A673 (cell line): Measurements from ENCODE around the gene CA5A. TPM values are rescaled to one million over a fixed set of nuclear protein-coding genes. Genes with fewer than 3 reads are reported as not detected.
"Not testable (repeated sequence)": the region's sequence is repeated elsewhere in the genome, so short reads cannot be mapped to it uniquely, and the experiment has no call there.

ENCODE experiments used
- BruUV-seq: library from RNA; stranded (reverse); fragments of 400-500 nt; replicated peaks from 2 replicates; lab custom pipeline; 2021; lab: Mats Ljungman, UMichigan
- CTCF ChIA-PET: fragments of 300-600 bp; sonication (Branson Sonifier 250); formaldehyde crosslinking; loops from one replicate; lab custom pipeline; 2022; ENCODE audit warnings: antibody characterized with exemption; lab: Charles Lee
- POLR2A ChIA-PET: fragments of 300-600 bp; sonication (Branson Sonifier 250); formaldehyde crosslinking; loops from one replicate; lab custom pipeline; 2022; ENCODE audit warnings: antibody characterized with exemption; ENCODE audit not compliant: low non-redundant PET; lab: Charles Lee
- DNase-seq: peaks from one replicate; pipeline ENCODE4 v3.0.0-alpha.2; 2015; ENCODE audit warnings: low spot score
- H3K27ac ChIP-seq: fragments of 200-600 bp; sonication (generic); 2 replicates; pipeline ENCODE4 v1.5.1; 2016; ENCODE audit warnings: mixed run types, low read depth, mild to moderate bottlenecking, mixed read lengths, antibody characterized with exemption, low read length; ENCODE audit not compliant: poor library complexity, severe bottlenecking
- H3K27me3 ChIP-seq: fragments of 200-600 bp; sonication (generic); replicated peaks from 2 replicates; pipeline ENCODE4 v1.6.1; 2017; ENCODE audit warnings: mixed run types, low read depth, mild to moderate bottlenecking, mixed read lengths, antibody characterized with exemption, low read length; ENCODE audit not compliant: insufficient read depth, poor library complexity
- H3K36me3 ChIP-seq: fragments of 200-600 bp; sonication (generic); 2 replicates; pipeline ENCODE4 v1.6.1; 2016; ENCODE audit warnings: mixed run types, mild to moderate bottlenecking, mixed read lengths, antibody characterized with exemption, low read length; ENCODE audit not compliant: insufficient read depth, poor library complexity, severe bottlenecking
- H3K4me1 ChIP-seq: fragments of 200-600 bp; sonication (generic); 2 replicates; pipeline ENCODE4 v1.6.1; 2017; ENCODE audit warnings: mixed run types, mild to moderate bottlenecking, mixed read lengths, antibody characterized with exemption, low read length; ENCODE audit not compliant: insufficient read depth, poor library complexity, severe bottlenecking
- H3K4me3 ChIP-seq: fragments of 200-600 bp; sonication (generic); 2 replicates; pipeline ENCODE4 v1.5.1; 2016; ENCODE audit warnings: low read depth, mixed run types, mild to moderate bottlenecking, mixed read lengths, low read length; ENCODE audit not compliant: poor library complexity, severe bottlenecking
- H3K9me3 ChIP-seq: fragments of 200-600 bp; sonication (generic); 2 replicates; pipeline ENCODE4 v1.6.1; 2016; ENCODE audit warnings: mixed run types, low read depth, mild to moderate bottlenecking, mixed read lengths, antibody characterized with exemption, low read length; ENCODE audit not compliant: poor library complexity, severe bottlenecking
- EZH2 ChIP-seq: fragments of 200-600 bp; sonication (generic); IDR thresholded peaks from 2 replicates; pipeline ENCODE4 v1.6.1; 2017; ENCODE audit warnings: borderline replicate concordance, low read depth, mild to moderate bottlenecking, mixed read lengths, antibody characterized with exemption, low read length; ENCODE audit not compliant: poor library complexity, severe bottlenecking
- intact Hi-C: fragments of 100-400 bp; cut with micrococcal nuclease; formaldehyde crosslinking; loops from one replicate; pipeline ENCODE4 v1.10.0; 2022; ENCODE audit not compliant: unreplicated experiment
- total RNA-seq: library from RNA; stranded (reverse); gene quantifications from 2 replicates; pipeline ENCODE4 v1.2.3, GENCODE V29; 2021
- TF ChIP-seq, protein P1 (sequence below): fragments of 300-800, 200-600 bp; sonication (generic); conservative IDR thresholded peaks from 2 replicates; pipeline ENCODE4 v1.5.1; 2017; ENCODE audit warnings: low read depth, mild to moderate bottlenecking, antibody characterized with exemption, low read length, moderate library complexity, mixed read lengths

The CA5A gene
- total RNA-seq, 1 experiment from 2014 or later = not detected

DNA sequence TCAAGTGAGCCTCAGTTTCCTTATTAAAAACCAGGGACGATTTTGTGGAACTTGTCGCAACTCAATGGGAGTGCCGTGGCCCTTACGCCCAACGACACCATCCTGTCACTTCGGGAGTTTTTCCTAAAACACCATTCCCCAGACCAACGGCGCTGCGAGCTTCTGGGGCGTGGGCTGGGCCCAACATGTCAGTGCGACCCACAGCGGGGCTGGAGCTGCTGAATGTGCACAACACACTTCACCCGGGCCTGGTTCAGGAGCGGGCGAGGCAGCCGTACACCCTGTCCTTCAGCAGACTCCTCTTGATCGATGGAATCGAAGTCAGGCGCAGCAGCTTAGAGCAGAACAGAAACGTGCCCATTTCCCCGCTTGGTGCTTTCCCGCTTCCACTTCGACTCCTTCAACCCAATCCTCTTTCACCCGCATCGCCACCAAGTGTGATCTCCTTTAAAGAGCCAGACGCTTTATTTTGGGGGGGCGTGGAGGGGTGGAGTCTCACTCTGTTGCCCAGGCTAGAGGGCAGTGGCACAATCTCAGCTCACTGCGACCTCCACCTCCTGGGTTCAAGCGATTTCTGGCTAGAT is 53.8 kb downstream of the CA5A start:
- no peaks in the 10 kb centered on the region for H3K27me3 ChIP-seq
- no peaks in the 10 kb centered on the region for H3K4me1 ChIP-seq
- no peak overlapping the region for H3K4me3 ChIP-seq
- no peaks in the 10 kb centered on the region for H3K9me3 ChIP-seq
- no TSS peak for BruUV-seq
- intact Hi-C loops = no loop called here
- H3K36me3 ChIP-seq = no peaks in the 10 kb centered on the region
- CTCF ChIA-PET = no interaction called here
- DNase-seq = no peak
- TF ChIP-seq, protein P1, sequence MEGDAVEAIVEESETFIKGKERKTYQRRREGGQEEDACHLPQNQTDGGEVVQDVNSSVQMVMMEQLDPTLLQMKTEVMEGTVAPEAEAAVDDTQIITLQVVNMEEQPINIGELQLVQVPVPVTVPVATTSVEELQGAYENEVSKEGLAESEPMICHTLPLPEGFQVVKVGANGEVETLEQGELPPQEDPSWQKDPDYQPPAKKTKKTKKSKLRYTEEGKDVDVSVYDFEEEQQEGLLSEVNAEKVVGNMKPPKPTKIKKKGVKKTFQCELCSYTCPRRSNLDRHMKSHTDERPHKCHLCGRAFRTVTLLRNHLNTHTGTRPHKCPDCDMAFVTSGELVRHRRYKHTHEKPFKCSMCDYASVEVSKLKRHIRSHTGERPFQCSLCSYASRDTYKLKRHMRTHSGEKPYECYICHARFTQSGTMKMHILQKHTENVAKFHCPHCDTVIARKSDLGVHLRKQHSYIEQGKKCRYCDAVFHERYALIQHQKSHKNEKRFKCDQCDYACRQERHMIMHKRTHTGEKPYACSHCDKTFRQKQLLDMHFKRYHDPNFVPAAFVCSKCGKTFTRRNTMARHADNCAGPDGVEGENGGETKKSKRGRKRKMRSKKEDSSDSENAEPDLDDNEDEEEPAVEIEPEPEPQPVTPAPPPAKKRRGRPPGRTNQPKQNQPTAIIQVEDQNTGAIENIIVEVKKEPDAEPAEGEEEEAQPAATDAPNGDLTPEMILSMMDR = no peak
- TF ChIP-seq EZH2 = no peak
- POLR2A ChIA-PET = interaction anchor here (0.6 kb wide), 1 partner anchor 55 kb away, joined by 3 read pairs; no protein-coding TSS in a partner anchor
- H3K27ac ChIP-seq = no peak overlapping the region

DNA sequence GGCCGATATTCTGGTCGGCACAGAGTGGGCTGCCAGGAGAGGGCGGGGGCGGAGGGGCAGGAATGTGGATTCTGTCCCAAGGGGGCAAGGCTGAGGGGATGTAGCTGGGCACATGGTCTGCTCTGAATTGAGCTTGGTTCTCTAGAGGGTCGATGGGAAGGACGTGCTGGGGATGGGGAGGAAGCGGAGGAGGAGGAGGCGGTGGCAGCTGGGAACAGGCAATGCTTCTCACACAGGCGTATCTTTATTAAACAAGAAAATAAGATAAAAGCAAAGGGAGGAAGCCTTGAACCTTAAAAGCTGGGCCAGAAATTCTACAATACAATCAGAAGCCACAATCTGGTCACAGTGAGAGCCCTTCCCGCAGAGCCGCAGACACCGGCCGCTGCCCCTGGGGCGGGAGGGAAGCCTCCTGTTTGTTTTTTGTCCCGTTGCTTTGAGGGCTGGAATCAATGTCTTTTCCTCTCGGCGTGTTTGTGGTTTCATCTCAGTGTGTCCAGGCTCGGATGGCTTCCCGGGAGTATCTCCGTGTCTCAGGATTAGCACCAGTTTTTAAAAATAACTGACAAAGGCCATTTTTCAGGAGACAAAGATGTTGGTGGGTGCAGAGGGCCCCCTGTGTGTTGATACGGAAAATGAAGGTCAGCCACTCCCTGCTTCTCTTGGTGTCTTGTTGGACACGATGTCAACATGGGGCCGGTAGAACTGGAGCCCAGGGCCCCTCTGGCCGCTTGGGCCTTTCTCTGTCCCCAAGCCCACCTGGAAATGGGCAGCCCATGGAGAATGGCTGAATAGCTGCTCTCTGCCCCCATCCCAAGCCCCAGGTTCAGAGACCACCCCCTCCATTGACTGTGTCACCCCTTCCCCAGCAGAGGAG is 54.8 kb downstream of the CA5A start:
- no peak for DNase-seq
- ChIA-PET POLR2A (no interaction called here), CTCF (no interaction called here)
- no TSS peak for BruUV-seq
- Histone ChIP-seq H3K36me3 (no peaks in the 10 kb centered on the region), H3K9me3 (no peaks in the 10 kb centered on the region), H3K27ac (no peak overlapping the region), H3K4me3 (no peak overlapping the region), H3K4me1 (no peaks in the 10 kb centered on the region), H3K27me3 (no peaks in the 10 kb centered on the region)
- intact Hi-C loops = no loop called here
- TF ChIP-seq, protein P1 = no peak
- TF ChIP-seq EZH2 = no peak

DNA sequence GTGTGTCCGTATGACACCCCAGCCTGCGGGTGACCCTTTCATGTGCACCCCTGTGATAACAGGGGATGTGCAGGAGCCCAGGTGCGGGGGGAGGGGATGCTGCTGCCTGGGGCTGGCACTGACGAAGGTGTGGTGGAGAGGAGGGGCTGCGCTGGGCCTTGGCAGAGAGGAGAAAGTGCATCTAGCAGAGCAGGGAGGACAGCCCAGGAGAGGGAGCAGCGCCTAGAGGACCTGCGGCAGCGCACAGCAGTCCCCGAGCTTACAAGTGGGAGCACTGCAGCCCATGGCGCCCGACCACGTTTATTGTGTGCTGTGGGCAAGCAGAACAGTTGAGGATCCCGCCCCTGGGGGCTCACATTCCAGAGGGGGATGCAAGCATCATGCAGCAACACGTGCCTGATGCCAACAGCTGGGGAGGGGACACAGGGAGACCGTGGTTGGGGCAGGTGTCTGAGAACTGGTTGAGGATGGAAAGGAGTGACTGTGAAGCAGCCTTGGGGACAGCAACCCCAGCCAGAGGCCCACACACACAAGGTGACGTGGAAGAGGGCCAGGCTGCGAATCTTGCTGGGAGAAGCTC is 56.1 kb downstream of the CA5A start:
- no TSS peak for BruUV-seq
- ChIA-PET POLR2A (no interaction called here), CTCF (no interaction called here)
- H3K27ac ChIP-seq = no peak overlapping the region
- no peaks in the 10 kb centered on the region for H3K27me3 ChIP-seq
- intact Hi-C loops = no loop called here
- no peaks in the 10 kb centered on the region for H3K9me3 ChIP-seq
- no peaks in the 10 kb centered on the region for H3K36me3 ChIP-seq
- H3K4me3 ChIP-seq = no peak overlapping the region
- no peak for TF ChIP-seq EZH2
- no peaks in the 10 kb centered on the region for H3K4me1 ChIP-seq
- DNase-seq = no peak

DNA sequence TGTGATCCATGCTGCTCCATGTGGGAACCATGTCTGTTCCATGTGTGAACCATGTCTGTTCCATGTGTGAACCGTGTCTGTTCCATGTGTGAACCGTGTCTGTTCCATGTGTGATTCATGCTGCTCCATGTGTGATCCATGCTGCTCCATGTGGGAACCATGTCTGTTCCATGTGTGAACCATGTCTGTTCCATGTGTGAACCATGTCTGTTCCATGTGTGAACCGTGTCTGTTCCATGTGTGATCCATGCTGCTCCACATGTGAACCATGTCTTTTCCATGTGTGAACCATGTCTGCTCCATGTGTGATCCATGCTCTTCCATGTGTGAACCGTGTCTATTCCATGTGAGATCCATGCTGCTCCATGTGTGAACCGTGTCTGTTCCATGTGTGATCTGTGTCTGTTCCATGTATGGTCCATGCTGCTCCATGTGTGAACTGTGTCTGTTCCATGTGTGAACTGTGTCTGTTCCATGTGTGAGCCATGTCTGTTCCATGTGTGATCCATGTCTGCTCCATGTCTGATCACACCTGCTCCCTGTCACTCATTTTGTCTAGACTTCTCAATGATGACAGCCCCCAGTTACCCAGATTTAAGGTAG is 56.8 kb downstream of the CA5A start:
- BruUV-seq, H3K36me3 ChIP-seq, H3K4me1 ChIP-seq, H3K4me3 ChIP-seq, CTCF ChIA-PET, POLR2A ChIA-PET, H3K27me3 ChIP-seq, DNase-seq, H3K27ac ChIP-seq, H3K9me3 ChIP-seq: not testable (repeated sequence)
- intact Hi-C loops = loop anchor here (10.0 kb wide), 1 partner anchor 295 kb away; no protein-coding TSS in a partner anchor
